ENCODE results near the gene GABRG3. TPM values are rescaled to one million over a fixed set of nuclear protein-coding genes. Genes with fewer than 3 reads are reported as not detected.

The GABRG3 gene
- total and polyA plus RNA-seq, 2 donors (not counting 3 experiments of a cell fraction or from before 2014, with no cell fraction given): not detected

- intact Hi-C loops (cut with micrococcal nuclease): no loop called here
- ChIA-PET POLR2A (no interaction called here), CTCF (no interaction called here)
- dilution Hi-C loops (cut with MboI; ENCODE audit: extremely low pct_ligation_motif_present, low sequenced_read_pairs): no loop called here
- Histone ChIP-seq H2AFZ (ENCODE audit: low read depth, low read length) (no peak overlapping the region), H3K4me1 (ENCODE audit: control insufficient read depth, extremely low read depth, insufficient read depth, low read length) (no peaks in the 10 kb centered on the region), H3K36me3 (ENCODE audit: control insufficient read depth in 2 of 2, extremely low read depth in 1 of 2, insufficient read depth in 2 of 2, low read length in 2 of 2) (no peaks in the 10 kb centered on the region), H3K9me3 (replicated peaks; ENCODE audit: control insufficient read depth, insufficient read depth, low read length) (peaks cover 6% of the 10 kb centered on the region), H3K27me3 (ENCODE audit: control insufficient read depth in 2 of 2, insufficient read depth in 2 of 2, low read length in 2 of 2) (no peaks in the 10 kb centered on the region), H3K79me2 (ENCODE audit: control insufficient read depth, insufficient read depth, low read length) (no peaks in the 10 kb centered on the region), H3K4me3 (replicated peaks in 1 of 3; ENCODE audit: insufficient read depth in 1 of 3, low read depth in 1 of 3, low read length in 3 of 3) (no peak overlapping the region), H3K9me1 (replicated peaks; ENCODE audit: control insufficient read depth, extremely low read depth, insufficient read depth, low read length) (no peaks in the 10 kb centered on the region), H3K9ac (replicated peaks; ENCODE audit: extremely low read depth, insufficient read depth, low read length) (no peak overlapping the region), H3K27ac (ENCODE audit: insufficient read depth, low read depth, low read length) (no peak overlapping the region), H4K20me1 (replicated peaks; ENCODE audit: control insufficient read depth, extremely low read depth, insufficient read depth, low read length) (no peaks in the 10 kb centered on the region), H3K4me2 (ENCODE audit: insufficient read depth, low read length) (no peak overlapping the region)
- FAIRE-seq (no peak), DNase-seq (ENCODE audit: low read depth, low spot score) (no peak)
- no peak for TF ChIP-seq MYC (IDR thresholded peaks at IDR 0.05; ENCODE audit: low read depth, low read length)
- no peak for TF ChIP-seq JUN (IDR thresholded peaks at IDR 0.05; ENCODE audit: borderline replicate concordance, insufficient read depth, insufficient read length, low read depth)
- TF ChIP-seq MAX (IDR thresholded peaks at IDR 0.05; ENCODE audit: insufficient read depth, insufficient read length): no peak
- no peak for TF ChIP-seq EZH2 (IDR thresholded peaks at IDR 0.05; ENCODE audit: borderline replicate concordance, low read depth, low read length, severe bottlenecking)
- TF ChIP-seq GATA2 (IDR thresholded peaks at IDR 0.05; ENCODE audit: insufficient read depth, insufficient read length, low read depth, low read length): no peak
- no peak for TF ChIP-seq POLR2A (IDR thresholded peaks at IDR 0.05; ENCODE audit: low read depth, low read length)
- no peak for TF ChIP-seq POLR2AphosphoS5 (IDR thresholded peaks at IDR 0.05; ENCODE audit: insufficient read depth, low read depth, low read length)
- no peak for TF ChIP-seq FOS (IDR thresholded peaks at IDR 0.05; ENCODE audit: borderline replicate concordance, insufficient read depth, low read length)
- no peak for TF ChIP-seq CTCF (IDR thresholded peaks at IDR 0.05; ENCODE audit: extremely low read depth in 1 of 2, insufficient read depth in 1 of 2, low read depth in 1 of 2, low read length in 2 of 2)
- BruUV-seq (replicated peaks): no TSS peak
Observed at GRCh38 chr15:27179789-27180188, 208.8 kb downstream of the GABRG3 start.

All from endothelial cell of umbilical vein (primary cell).